HCT116 (cell line): Measurements from ENCODE around the gene TMEM120A. TPM values are rescaled to one million over a fixed set of nuclear protein-coding genes. Genes with fewer than 3 reads are reported as not detected.

Source experiments
- CEBPB ChIP-seq: IDR thresholded peaks from 2 replicates; pipeline ENCODE4 v1.6.1; 2012; ENCODE audit warnings: low read depth
- EGR1 ChIP-seq: IDR thresholded peaks from 2 replicates; pipeline ENCODE4 v1.6.1; 2012; ENCODE audit warnings: low read depth
- JUND ChIP-seq: IDR thresholded peaks from 2 replicates; pipeline ENCODE4 v1.6.1; 2012
- RAD21 ChIP-seq: IDR thresholded peaks from 2 replicates; pipeline ENCODE4 v1.6.1; 2012; ENCODE audit warnings: low read depth, mild to moderate bottlenecking
- TCF7L2 ChIP-seq: IDR thresholded peaks from 2 replicates; pipeline ENCODE4 v1.7.0; 2011; ENCODE audit warnings: borderline replicate concordance, inconsistent platforms; ENCODE audit not compliant: insufficient read depth, insufficient read length; ENCODE audit errors: extremely low read depth
- total RNA-seq: library from RNA; stranded (reverse); gene quantifications from one replicate; pipeline ENCODE4 v1.2.1, GENCODE V29; 2021; ENCODE audit not compliant: unreplicated experiment
- TF ChIP-seq, protein P1 (sequence below), 3 experiments: fragments of 200-600 bp in 1 of 3; sonication (generic) in 1 of 3; IDR thresholded peaks in 2 of 3; conservative IDR thresholded peaks in 1 of 3; 2 replicates each; pipeline ENCODE4 v1.5.1; 2012 to 2017; ENCODE audit warnings: low read depth in 2 of 3, low read length in 2 of 3, antibody characterized with exemption in 1 of 3, borderline replicate concordance in 1 of 3, control low read depth in 1 of 3, mild to moderate bottlenecking in 1 of 3, mixed read lengths in 1 of 3, mixed run types in 1 of 3, moderate library complexity in 1 of 3; ENCODE audit not compliant: insufficient read depth in 1 of 3
- TF ChIP-seq, protein P2 (sequence below): IDR thresholded peaks from 2 replicates; pipeline ENCODE4 v1.6.1; 2011; ENCODE audit warnings: mild to moderate bottlenecking, low read length, moderate library complexity; ENCODE audit not compliant: insufficient replicate concordance; ENCODE audit errors: extremely low read depth

The TMEM120A gene
- total RNA-seq, 1 experiment from 2014 or later, result 25.9 TPM

DNA sequence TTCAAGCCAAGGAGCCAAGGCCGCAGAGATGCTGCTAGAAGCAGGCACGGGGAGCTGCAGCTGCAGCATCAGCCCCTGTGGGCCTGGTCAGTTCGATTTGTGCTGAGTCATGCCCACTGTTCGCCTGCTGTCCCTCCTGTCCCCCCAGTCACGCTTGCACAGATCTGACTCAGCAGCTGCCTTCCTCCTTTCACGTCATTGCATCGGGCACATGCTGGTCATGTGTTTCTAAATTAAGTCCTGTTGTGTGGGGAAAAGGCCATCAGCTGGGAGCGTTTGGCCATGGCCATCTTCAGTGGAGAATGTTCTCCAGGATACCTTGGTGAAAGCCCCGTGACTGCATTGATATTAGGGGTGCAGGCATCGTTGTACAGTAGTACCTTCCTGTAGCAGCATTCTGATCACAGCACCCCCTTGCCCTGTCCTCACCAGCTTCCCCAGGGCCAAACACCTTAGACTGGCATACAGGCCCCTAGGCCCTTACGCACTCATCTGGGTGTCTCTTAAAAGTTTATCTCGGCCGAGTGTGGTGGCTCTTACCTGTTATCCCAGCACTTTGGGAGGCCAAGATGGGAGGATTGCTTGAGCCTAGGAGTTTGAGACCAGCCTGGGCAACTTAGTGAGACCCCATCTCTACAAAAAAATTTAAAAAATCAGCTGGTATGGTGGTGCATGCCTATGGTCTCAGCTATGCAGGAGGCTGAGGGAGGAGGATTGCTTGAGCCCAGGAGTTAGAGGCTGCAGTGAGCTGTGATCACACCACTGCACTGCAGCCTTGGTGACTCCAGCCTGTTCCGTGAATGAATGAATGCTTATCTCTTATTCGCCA lies 56.2 kb downstream of the TMEM120A start (continued):
- TF ChIP-seq, protein P1, sequence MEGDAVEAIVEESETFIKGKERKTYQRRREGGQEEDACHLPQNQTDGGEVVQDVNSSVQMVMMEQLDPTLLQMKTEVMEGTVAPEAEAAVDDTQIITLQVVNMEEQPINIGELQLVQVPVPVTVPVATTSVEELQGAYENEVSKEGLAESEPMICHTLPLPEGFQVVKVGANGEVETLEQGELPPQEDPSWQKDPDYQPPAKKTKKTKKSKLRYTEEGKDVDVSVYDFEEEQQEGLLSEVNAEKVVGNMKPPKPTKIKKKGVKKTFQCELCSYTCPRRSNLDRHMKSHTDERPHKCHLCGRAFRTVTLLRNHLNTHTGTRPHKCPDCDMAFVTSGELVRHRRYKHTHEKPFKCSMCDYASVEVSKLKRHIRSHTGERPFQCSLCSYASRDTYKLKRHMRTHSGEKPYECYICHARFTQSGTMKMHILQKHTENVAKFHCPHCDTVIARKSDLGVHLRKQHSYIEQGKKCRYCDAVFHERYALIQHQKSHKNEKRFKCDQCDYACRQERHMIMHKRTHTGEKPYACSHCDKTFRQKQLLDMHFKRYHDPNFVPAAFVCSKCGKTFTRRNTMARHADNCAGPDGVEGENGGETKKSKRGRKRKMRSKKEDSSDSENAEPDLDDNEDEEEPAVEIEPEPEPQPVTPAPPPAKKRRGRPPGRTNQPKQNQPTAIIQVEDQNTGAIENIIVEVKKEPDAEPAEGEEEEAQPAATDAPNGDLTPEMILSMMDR (IDR thresholded peaks at IDR 0.05 in 2 of 3, conservative IDR thresholded peaks at IDR 0.05 in 1 of 3; ENCODE audit: borderline replicate concordance in 1 of 3, insufficient read depth in 1 of 3, low read depth in 2 of 3, low read length in 2 of 3), result no peak
- TF ChIP-seq, protein P2, sequence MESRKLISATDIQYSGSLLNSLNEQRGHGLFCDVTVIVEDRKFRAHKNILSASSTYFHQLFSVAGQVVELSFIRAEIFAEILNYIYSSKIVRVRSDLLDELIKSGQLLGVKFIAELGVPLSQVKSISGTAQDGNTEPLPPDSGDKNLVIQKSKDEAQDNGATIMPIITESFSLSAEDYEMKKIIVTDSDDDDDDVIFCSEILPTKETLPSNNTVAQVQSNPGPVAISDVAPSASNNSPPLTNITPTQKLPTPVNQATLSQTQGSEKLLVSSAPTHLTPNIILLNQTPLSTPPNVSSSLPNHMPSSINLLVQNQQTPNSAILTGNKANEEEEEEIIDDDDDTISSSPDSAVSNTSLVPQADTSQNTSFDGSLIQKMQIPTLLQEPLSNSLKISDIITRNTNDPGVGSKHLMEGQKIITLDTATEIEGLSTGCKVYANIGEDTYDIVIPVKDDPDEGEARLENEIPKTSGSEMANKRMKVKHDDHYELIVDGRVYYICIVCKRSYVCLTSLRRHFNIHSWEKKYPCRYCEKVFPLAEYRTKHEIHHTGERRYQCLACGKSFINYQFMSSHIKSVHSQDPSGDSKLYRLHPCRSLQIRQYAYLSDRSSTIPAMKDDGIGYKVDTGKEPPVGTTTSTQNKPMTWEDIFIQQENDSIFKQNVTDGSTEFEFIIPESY, result no peak
- TF ChIP-seq JUND (no peak), EGR1 (no peak), TCF7L2 (no peak), CEBPB (peak; percentile 85), RAD21 (no peak)

Other genes starting within 250 kb of the TMEM120A start
- gene CCL26, start 222.4 kb downstream of the TMEM120A start, total RNA-seq, result 0.49 TPM
- gene CCL24, start 180.8 kb downstream of the TMEM120A start, total RNA-seq, result not detected
- gene RHBDD2, start 115.6 kb downstream of the TMEM120A start, total RNA-seq, result 42.9 TPM
- gene POR, start 79.4 kb downstream of the TMEM120A start, total RNA-seq, result 120 TPM
- gene STYXL1, start 53.4 kb upstream of the TMEM120A start, total RNA-seq, result 32.5 TPM
- gene MDH2, start 53.5 kb upstream of the TMEM120A start, total RNA-seq, result 357 TPM
- gene SRRM3, start 207.3 kb upstream of the TMEM120A start, total RNA-seq, result 12.7 TPM